HepG2 (cell line): ENCODE measurements around the gene BANP.

Experiments used
- ARID3A ChIP-seq: IDR thresholded peaks from 2 replicates; pipeline ENCODE4 v1.6.1; 2012; ENCODE audit warnings: low read depth, low read length, improper control_type of control experiment
- ATF3 ChIP-seq: sonication (generic); formaldehyde crosslinking; IDR thresholded peaks from 2 replicates; pipeline ENCODE4 v1.4.0; 2020; ENCODE audit warnings: missing genetic modification reagents
- EZH2 ChIP-seq: conservative IDR thresholded peaks from 2 replicates; pipeline ENCODE4 v1.6.1; 2012; ENCODE audit warnings: mild to moderate bottlenecking, low read depth, low read length, moderate library complexity
- IRF1 ChIP-seq: sonication (generic); formaldehyde crosslinking; IDR thresholded peaks from 2 replicates; pipeline ENCODE4 v1.4.0; 2020; ENCODE audit warnings: low read depth, mild to moderate bottlenecking, missing genetic modification reagents
- MAX ChIP-seq: IDR thresholded peaks from 2 replicates; pipeline ENCODE4 v1.6.1; 2012; ENCODE audit warnings: inconsistent platforms
- POLR2A ChIP-seq, 2 experiments: IDR thresholded peaks; 2 replicates each; pipeline ENCODE4 v1.6.1; 2011; ENCODE audit warnings: low read depth in 2 of 2, low read length in 2 of 2, mild to moderate bottlenecking in 1 of 2, moderate library complexity in 1 of 2; ENCODE audit not compliant: insufficient read depth in 1 of 2
- ZBTB1 ChIP-seq: sonication (generic); formaldehyde crosslinking; IDR thresholded peaks from 2 replicates; pipeline ENCODE4 v1.4.0; 2020; ENCODE audit warnings: missing genetic modification reagents, borderline replicate concordance
- ZBTB43 ChIP-seq: sonication (generic); formaldehyde crosslinking; conservative IDR thresholded peaks from 2 replicates; pipeline ENCODE4 v1.4.0; 2020; ENCODE audit warnings: missing genetic modification reagents
- ZNF792 ChIP-seq: IDR thresholded peaks from 2 replicates; pipeline ENCODE4 v1.6.1; 2016

- TF ChIP-seq ZBTB1 (no peak), ZNF792 (CRISPR knock-in tag) (no peak), IRF1 (CRISPR knock-in tag) (no peak), EZH2 (no peak), ARID3A (no peak), MAX (no peak), ATF3 (CRISPR knock-in tag) (no peak), POLR2A (IDR thresholded peaks at IDR 0.05; ENCODE audit: insufficient read depth in 1 of 2, low read depth in 2 of 2, low read length in 2 of 2) (no peak), ZBTB43 (CRISPR knock-in tag) (no peak)
Observed at GRCh38 chr16:88088161-88088581, 136.9 kb downstream of the BANP start.
